HPDE6-E6E7 (cell line): ENCODE results near the gene TLR8.
"Not testable (repeated sequence)": the region's sequence is repeated elsewhere in the genome, so short reads cannot be mapped to it uniquely, and the experiment has no call there.

Source experiments
- DNase-seq: peaks from one replicate; pipeline ENCODE4 v3.0.0; 2011; ENCODE audit warnings: missing footprints; ENCODE audit errors: extremely low spot score

TLR8 gene

DNA sequence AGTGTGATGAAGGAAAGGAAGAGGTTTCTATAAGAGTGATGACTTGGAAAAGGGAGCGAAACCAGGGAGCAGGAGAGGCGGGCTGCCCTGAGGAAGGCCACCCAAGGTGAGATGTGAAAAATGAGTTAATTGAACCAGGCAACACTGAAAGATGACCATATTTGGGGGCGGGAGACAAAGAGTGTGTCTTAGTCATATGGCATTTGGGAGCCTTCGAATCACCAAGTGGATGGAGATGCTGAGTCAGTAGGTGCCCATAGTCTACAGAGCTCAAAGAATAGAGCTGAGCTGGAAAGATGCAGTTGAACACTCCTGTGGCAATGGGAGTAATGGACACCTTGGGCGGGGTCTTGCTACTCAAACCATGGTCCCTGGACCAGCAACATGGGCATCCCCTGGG lies 8.3 kb upstream of the TLR8 start:
- no peak for DNase-seq

DNA sequence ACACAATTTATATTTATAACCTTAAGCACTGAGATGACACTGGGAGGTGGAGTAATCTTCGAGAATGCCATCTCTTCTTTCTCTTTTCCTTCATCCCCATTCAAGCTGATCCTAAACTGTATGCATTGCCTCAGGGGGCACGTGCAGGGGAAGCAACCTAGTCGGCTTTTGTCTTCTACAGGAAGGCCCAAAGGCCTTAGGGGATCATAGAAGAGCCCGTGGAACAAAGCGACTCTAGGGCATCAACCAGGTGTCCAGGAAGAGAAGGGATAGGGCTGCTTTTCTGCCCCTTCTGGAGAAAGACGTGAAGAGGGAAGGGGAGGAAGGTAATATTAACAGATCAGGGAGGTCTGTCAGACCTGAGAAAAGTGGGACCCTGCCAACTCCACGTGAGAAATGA lies 6.9 kb upstream of the TLR8 start:
- DNase-seq, result no peak

GRCh38 chrX:12901486-12901885 lies 4.9 kb upstream of the TLR8 start:
- peak; percentile 54 for DNase-seq

GRCh38 chrX:12903646-12904045 lies 2.8 kb upstream of the TLR8 start:
- no peak for DNase-seq

- DNase-seq, result no peak
These were observed 4.2 kb downstream of the TLR8 start for GRCh38 chrX:12910423-12911121.

- no peak for DNase-seq
These were observed 4.7 kb downstream of the TLR8 start for GRCh38 chrX:12911122-12911470.

DNA sequence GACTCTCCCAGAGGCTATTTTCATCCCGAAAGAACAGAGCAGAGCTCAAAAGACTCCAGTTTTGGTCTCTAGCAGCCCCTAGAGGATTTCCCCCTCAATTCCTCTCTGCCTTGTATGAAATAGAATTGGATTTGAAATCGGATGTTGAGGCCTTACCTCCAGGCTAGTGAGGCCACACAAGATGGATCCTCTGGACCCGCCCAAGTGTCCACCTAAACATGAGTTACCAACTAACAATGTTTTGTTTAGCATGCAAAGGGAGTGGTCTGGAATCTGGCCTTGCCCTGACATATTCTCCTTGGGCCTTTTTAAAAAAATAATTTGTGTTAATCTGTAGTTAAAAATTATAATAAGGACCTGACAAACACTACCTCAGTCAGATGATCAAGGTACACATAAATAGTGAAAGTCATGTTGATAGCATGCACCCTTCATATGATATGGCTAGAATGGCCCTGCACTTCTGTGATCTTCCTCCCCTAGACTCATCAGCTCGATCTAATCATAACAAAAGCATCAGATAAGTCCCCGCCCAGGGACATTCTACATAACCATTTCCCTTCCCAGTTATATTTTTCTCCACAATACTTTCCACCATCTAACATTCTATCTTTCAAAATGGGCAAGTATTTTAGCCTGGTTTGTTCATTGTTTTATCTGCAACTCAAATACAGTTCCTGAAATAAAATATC lies 6.5 kb downstream of the TLR8 start:
- DNase-seq, result no peak

DNA sequence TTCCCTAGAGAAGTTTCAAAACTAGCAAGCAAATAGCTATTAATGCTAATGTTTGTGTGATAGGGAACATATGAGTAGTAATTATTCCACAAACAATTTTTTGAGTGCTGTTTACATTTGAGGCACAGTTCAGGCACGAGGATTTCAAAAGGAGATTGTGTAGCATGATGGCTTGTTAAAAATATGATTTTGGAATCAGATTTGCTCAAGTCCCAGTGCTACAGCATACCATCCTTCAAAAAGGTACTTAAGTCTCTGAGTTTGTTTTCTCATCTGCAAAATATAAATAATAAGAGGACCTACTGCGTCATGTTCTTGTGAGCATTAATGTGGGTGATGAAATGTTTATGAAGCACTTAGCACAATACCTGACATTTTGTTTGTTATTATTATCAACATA lies 11.3 kb downstream of the TLR8 start:
- DNase-seq, result no peak

- peak; percentile 13 for DNase-seq
These were observed 12.6 kb downstream of the TLR8 start for GRCh38 chrX:12919051-12919450.

DNA sequence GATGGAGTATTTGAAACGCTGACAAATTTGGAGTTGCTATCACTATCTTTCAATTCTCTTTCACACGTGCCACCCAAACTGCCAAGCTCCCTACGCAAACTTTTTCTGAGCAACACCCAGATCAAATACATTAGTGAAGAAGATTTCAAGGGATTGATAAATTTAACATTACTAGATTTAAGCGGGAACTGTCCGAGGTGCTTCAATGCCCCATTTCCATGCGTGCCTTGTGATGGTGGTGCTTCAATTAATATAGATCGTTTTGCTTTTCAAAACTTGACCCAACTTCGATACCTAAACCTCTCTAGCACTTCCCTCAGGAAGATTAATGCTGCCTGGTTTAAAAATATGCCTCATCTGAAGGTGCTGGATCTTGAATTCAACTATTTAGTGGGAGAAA lies 13.2 kb downstream of the TLR8 start:
- no peak for DNase-seq

GRCh38 chrX:12920990-12921389 lies 14.6 kb downstream of the TLR8 start:
- DNase-seq, result no peak

DNA sequence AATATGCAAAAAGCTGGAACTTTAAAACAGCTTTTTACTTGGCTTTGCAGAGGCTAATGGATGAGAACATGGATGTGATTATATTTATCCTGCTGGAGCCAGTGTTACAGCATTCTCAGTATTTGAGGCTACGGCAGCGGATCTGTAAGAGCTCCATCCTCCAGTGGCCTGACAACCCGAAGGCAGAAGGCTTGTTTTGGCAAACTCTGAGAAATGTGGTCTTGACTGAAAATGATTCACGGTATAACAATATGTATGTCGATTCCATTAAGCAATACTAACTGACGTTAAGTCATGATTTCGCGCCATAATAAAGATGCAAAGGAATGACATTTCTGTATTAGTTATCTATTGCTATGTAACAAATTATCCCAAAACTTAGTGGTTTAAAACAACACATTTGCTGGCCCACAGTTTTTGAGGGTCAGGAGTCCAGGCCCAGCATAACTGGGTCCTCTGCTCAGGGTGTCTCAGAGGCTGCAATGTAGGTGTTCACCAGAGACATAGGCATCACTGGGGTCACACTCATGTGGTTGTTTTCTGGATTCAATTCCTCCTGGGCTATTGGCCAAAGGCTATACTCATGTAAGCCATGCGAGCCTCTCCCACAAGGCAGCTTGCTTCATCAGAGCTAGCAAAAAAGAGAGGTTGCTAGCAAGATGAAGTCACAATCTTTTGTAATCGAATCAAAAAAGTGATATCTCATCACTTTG lies 15.6 kb downstream of the TLR8 start:
- DNase-seq, result no peak

GRCh38 chrX:12922599-12922919 lies 16.1 kb downstream of the TLR8 start:
- DNase-seq, result no peak

DNA sequence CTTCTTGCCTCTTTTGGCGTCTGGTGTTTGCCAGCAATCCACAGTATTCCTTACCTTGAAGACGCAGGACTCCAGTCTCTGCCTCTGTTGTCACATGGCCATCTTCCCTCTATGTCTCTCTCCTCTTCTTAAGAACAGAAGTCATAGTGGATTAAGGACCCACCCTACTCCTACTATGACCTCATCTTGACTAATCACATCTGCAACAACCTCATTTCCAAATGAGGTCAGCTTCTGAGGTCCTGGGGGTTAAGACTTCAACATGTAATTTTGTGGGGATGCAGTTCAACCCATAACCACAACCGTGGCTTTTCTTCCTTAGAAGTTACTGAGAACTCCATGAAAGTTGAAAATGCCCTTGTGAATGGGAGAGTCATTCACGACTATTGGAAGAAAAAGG lies 23.3 kb downstream of the TLR8 start:
- no peak for DNase-seq

DNA sequence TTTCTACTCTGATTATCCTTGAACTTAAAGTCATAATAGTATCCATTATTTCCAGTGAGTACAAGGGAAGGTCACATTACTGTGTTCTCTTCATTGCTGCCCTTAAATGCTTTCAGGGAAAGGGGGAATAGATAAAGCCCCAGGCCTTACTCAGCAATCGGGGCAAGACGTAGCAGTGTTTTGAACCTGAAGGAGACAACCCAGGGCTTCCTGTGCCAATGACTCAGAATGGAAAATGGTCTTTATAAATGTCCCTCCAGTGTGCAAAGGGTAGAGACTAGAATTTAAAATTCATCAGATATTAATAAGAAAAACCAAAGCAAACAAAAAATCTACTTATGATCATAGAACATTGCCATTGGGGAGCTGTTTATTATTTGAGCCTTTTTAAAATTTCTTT lies 23.7 kb downstream of the TLR8 start:
- DNase-seq, result no peak

DNA sequence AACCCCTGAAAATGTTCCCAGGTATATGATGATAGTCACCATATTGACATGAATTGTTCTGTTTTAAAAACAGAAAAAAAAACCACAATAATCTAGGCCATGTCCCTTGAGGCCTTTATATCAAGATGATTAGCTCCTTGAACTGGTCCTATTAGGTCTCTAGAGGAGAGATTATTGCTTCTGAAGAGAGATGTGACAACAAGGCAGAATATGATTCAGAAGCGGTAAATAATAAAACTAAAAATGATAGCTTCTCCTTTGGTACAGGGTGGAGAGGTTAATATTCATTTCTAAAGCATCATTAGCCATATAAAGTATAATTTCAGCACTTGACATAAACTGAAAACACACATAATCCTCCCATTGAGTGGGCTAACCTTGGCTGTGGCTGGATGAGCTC lies 25.8 kb downstream of the TLR8 start:
- DNase-seq, result no peak

GRCh38 chrX:12934850-12935249 lies 28.4 kb downstream of the TLR8 start:
- DNase-seq, result no peak

- DNase-seq, result no peak
These were observed 30.5 kb downstream of the TLR8 start for GRCh38 chrX:12936947-12937346.

DNA sequence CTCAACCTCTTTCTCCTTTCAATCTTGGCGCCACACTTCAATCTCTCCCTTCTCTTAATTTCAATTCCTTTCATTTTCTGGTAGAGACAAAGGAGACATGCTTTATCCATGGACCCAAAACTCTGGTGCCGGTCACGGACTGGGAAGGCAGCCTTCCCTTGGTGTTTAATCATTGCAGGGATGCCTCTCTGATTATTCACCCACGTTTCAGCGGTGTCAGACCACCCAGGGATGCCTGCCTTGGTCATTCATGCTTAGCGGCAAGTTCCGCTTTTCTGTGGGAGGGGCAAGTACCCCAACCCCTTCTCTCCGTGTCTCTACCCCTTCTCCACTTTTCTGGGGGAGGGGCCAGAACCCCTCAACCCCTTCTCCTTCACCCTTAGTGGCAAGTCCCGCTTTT lies 34.1 kb downstream of the TLR8 start:
- not testable (repeated sequence) for DNase-seq

DNA sequence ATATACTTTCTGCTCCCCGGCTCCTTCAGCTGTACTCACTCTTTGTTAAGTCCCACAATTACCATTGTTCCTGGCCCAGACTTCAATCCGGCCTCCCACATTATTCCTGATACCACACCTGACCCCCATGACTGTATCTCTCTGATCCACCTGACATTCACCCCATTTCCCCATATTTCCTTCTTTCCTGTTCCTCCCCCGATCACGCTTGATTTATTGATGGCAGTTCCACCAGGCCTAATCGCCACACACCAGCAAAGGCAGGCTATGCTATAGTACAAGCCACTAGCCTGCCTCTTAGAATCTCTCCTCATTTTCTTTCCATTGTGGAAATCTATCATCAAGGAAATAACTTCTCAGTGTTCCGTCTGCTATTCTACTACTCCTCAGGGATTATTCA lies 37.2 kb downstream of the TLR8 start:
- DNase-seq, result not testable (repeated sequence)

GRCh38 chrX:12944452-12944851 lies 38.0 kb downstream of the TLR8 start:
- not testable (repeated sequence) for DNase-seq

DNA sequence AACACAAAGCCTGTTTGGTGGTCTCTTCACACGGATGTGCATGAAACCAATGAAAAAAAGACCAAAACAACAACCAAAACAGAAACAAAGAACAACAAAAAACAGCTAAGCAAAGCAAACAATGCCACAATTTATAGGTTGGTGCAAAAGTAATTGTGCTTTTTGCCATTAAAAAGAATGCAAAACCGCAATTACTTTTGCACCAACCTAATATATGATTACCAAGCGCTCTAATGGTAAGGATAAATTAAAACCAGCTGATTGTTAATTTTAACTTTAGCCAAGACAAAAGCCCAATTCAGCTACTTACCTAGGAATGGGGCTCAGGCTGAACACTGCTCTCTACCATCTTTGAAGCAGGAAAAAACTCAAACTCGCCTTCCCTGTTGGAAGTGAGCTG lies 39.1 kb downstream of the TLR8 start:
- no peak for DNase-seq

DNA sequence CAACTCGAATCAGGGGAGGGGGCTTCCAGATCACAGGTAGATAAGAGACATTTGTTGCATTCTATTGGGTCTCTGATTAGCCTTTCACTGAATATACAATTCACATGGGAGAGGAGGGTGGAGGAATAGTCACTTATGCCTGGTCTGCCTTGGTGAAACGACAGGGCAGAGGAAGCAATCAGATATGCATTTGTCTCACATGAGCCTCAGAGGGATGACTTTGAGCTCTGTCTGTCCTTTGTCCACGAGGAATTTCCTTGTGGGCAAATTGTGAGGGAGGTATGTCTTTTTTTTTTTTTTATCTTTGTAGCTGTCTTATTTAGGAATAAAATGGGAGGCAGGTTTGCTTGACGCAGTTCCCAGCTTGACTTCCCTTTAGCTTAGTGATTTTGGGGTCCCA lies 40.0 kb downstream of the TLR8 start:
- DNase-seq, result no peak
